GM12891 (cell line): Measurements from ENCODE around the gene VPS37C. TPM values are rescaled to one million over a fixed set of nuclear protein-coding genes. Genes with fewer than 3 reads are reported as not detected.
A peak's percentile ranks its signal among the peaks of the same experiment; 100 is the strongest.
"Not testable (repeated sequence)": the region's sequence is repeated elsewhere in the genome, so short reads cannot be mapped to it uniquely, and the experiment has no call there.

Experiments
- DNase-seq: peaks from one replicate; pipeline ENCODE4 v3.0.0; 2011; ENCODE audit warnings: low spot score; ENCODE audit not compliant: insufficient read length
- FAIRE-seq: peaks from 2 replicates; lab custom pipeline; 2011; peaks lifted over from hg19 to GRCh38; lab: Jason Lieb, UNC
- PAX5 ChIP-seq: IDR thresholded peaks from 2 replicates; pipeline ENCODE4 v1.6.1; 2011; ENCODE audit warnings: low read length, moderate library complexity, mild to moderate bottlenecking; ENCODE audit not compliant: insufficient read depth, severe bottlenecking
- POLR2A ChIP-seq: IDR thresholded peaks from 2 replicates; pipeline ENCODE4 v1.6.1; 2011; ENCODE audit warnings: low read depth, low read length, control low read depth
- POLR2AphosphoS5 ChIP-seq: IDR thresholded peaks from 2 replicates; pipeline ENCODE4 v1.6.1; 2011; ENCODE audit warnings: low read depth, low read length, control low read depth
- POU2F2 ChIP-seq: IDR thresholded peaks from 2 replicates; pipeline ENCODE4 v1.6.1; 2011; ENCODE audit warnings: low read depth, mild to moderate bottlenecking, control low read depth, low read length, moderate library complexity
- SPI1 ChIP-seq: IDR thresholded peaks from 2 replicates; pipeline ENCODE4 v1.6.1; 2011; ENCODE audit warnings: low read depth, low read length, control low read depth
- TAF1 ChIP-seq: IDR thresholded peaks from 2 replicates; pipeline ENCODE4 v1.6.1; 2011; ENCODE audit warnings: low read depth, low read length, control low read depth
- polyA plus RNA-seq: library from polyadenylated mRNA; unstranded; fragments of >200 nt; gene quantifications from one replicate; pipeline ENCODE4 v1.2.1, GENCODE V29; 2012; ENCODE audit warnings: low read depth, missing spikeins, inconsistent platforms; ENCODE audit not compliant: missing spikeins

VPS37C gene
- polyA plus RNA-seq: 6.5 TPM

DNA sequence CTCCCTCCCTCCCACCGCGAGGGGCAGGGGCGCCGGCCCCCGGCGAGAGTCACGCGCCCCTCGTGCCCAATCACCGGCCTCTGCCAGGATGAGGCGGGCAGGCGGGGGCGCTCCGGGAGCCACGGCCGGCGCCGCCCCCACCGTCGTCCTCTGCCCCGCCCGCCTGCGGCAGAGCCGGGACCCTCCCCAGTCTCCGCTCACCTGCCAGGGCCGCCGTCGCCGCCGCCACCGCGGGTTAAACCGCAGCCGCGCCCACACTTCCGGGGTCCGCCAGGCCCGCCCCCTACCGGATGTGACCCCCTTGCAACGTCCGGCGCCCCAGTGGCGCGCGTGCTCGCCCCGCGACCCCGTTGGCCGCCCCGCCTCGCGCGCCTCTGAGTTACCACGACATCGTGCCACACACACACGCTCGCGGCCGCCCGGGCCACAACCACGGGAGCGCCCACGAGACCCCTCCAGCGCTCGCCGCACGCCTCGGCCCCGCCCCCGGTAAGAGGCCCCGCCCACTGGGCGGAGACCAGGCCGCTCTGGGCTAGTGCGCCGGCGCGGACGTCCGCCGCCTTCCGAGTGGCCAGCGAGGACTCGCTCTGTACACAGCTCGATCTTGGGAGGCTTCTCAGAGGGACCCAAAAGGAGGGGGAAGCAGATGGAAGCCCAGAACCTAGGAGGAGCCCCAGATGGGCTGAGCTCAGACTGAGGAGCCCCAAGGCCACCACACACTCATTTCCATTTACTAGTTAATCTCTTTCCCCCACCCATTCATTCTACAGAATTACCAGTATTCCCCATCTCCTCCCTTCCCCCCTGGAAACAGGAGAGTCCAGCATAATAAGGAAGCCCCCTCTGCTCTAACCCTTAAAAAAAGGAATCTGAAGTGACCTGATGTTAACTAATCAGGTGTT, at the start of gene VPS37C:
Gene VPS37C (minus strand): TSS at position 237 of the 902 bp plus-strand sequence. CDS start 22,597 bp downstream, outside the sequence.
- DNase-seq (peak; percentile 89), FAIRE-seq (peak; percentile 96)
- TF ChIP-seq TAF1: peak; percentile 63
- TF ChIP-seq POU2F2: 0 out of 2 replicates have a peak, but pooled peaks have one; percentile 31
- TF ChIP-seq POLR2A: peak; percentile 75
- no peak for TF ChIP-seq SPI1
- TF ChIP-seq POLR2AphosphoS5: peak; percentile 81
- TF ChIP-seq PAX5: no peak

DNA sequence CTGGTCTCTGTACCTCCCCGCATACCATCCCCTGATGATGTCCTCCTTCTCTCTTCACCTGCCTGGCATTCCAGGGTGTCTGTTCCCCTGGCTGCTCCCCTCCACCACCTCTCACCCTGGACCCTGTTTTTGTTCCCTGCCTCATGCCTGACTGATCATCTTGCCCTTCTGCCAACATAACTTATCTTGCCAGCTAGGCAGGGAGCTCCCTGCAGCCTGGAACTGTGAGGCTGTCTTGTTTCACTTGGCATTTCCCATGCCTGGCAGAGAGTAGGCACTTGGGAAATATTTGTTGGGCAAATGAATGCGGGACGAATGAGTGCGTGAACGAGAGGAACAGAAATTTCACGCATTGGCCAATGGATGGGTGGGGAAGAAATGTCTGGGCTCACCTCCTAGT, 49.4 kb upstream of the VPS37C start:
- FAIRE-seq, DNase-seq: not testable (repeated sequence)

- not testable (repeated sequence) for FAIRE-seq, DNase-seq
Measured at GRCh38 chr11:61207636-61208310, 46.5 kb upstream of the VPS37C start.

- not testable (repeated sequence) for FAIRE-seq, DNase-seq
Measured at GRCh38 chr11:61204502-61205059, 43.4 kb upstream of the VPS37C start.

DNA sequence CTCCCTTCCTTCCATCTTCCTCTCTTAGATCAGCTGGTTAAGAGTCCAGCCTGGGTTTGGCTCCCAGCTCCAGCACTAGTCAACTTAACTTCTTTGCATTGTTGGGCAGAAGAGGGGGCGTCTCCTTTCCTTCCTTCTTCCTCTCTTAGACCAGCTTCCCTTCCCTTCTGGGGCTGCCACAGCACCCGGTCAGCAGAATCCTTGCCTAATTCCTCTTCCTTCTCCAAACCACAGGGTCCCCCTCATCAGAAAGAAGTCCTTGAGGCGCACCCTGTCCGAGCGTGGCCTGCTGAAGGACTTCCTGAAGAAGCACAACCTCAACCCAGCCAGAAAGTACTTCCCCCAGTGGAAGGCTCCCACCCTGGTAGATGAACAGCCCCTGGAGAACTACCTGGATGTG, 42.6 kb upstream of the VPS37C start:
- FAIRE-seq, DNase-seq: not testable (repeated sequence)

DNA sequence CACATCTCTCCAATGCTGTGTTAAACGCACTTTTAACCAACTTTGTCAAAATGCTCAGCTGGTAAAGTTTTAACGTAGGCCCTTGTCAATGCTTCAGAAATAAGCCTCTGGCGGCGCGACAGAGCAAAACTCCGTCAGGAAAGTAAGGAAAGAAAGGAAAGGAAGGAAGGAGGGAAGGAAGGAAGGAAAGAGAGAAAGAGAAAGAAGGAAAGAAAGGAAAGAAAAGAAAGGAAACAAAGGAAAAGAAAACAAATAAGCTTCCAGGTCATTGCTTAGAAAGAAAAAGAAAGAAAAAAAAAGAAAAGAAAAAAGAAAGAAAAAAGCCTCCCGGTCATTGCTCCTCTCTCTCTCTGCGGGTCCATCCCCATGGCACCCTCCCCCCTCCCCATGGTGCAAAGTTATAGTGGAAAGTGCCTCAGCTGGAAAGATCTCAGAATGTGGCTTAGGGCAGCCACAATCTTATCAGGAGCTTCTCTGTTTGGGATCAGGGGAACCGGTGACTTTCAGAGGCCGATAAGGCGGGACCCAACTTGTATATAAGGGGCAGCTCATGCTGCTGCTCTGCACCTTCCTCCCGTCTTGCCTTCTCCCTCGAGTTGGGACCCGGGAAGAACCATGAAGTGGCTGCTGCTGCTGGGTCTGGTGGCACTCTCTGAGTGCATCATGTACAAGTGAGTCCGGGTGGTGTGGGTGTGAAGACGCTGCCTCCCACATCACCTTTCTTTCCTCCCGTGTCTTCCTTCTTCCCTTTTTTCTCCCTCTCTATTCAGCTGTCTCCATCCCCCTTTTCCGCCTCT, 41.9 kb upstream of the VPS37C start, which contains the start of gene PGA3:
Gene PGA3 (plus strand): TSS at position 566 of the 797 bp plus-strand sequence. CDS start 50 bp downstream, at position 616.
- DNase-seq, FAIRE-seq: not testable (repeated sequence)

- TF ChIP-seq POU2F2: no peak
- no peak for FAIRE-seq
- no peak for DNase-seq
Measured at GRCh38 chr11:61201476-61201875, 40.2 kb upstream of the VPS37C start.

DNA sequence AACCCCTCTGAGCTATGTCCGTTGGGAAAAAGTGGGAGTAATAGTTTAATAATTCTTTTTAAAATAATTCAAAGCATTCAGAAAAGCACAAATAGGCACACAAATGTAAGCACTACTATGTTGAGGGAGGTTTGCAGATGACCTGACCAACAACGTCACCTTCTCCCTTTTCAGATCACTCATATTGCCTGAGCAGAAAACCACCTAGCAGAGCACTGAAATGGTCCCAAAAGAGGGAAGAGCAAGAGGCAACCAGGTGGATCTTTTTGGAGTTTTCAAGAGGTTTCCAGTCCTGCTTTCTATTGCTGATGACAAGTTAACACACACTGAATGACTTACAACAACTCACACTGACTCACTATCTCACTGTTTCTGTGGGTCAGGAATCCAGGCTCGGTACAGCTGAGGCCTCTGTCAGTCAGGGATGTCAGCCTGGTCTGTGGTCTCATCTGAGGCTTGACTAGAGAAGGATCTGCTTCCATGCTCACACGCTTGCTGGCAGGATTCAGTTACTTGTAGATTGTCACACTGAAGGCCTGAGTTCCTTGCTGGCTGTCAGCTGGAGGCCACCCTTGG, 37.8 kb upstream of the VPS37C start:
- TF ChIP-seq TAF1 (no peak), POLR2AphosphoS5 (no peak), POLR2A (no peak), SPI1 (no peak), PAX5 (no peak), POU2F2 (no peak)
- FAIRE-seq: no peak
- no peak for DNase-seq

DNA sequence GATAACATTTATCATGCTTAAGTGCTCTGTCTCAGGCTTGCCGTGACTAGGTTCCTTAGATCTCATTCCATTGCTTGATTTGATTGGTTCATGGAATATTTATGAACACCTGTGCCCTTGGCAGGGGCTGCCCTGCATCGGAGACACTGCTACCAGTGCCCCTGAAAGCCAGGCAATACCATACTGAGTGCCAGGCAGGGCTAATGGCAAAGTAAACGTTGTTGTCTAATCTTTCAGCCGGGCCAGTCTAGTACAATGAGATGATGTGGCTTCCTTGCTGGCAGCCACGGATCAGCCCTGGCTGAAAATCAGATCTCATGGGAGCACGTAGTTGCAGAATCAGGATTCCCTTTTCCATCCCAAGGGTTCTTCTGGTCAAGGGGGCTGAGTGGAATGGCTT, 37.1 kb upstream of the VPS37C start:
- FAIRE-seq (no peak), DNase-seq (no peak)
- TF ChIP-seq SPI1: no peak
- no peak for TF ChIP-seq TAF1
- TF ChIP-seq POLR2AphosphoS5: no peak
- no peak for TF ChIP-seq PAX5

- no peak for TF ChIP-seq SPI1
- no peak for TF ChIP-seq TAF1
- TF ChIP-seq POLR2A: no peak
- TF ChIP-seq POLR2AphosphoS5: no peak
- no peak for TF ChIP-seq PAX5
- TF ChIP-seq POU2F2: no peak
- FAIRE-seq (no peak), DNase-seq (no peak)
Measured at GRCh38 chr11:61195719-61196118, 34.5 kb upstream of the VPS37C start.
